ENCODE results near the gene NOC2L.
"Not testable (repeated sequence)": the region's sequence is repeated elsewhere in the genome, so short reads cannot be mapped to it uniquely, and the experiment has no call there.

The NOC2L gene

DNA sequence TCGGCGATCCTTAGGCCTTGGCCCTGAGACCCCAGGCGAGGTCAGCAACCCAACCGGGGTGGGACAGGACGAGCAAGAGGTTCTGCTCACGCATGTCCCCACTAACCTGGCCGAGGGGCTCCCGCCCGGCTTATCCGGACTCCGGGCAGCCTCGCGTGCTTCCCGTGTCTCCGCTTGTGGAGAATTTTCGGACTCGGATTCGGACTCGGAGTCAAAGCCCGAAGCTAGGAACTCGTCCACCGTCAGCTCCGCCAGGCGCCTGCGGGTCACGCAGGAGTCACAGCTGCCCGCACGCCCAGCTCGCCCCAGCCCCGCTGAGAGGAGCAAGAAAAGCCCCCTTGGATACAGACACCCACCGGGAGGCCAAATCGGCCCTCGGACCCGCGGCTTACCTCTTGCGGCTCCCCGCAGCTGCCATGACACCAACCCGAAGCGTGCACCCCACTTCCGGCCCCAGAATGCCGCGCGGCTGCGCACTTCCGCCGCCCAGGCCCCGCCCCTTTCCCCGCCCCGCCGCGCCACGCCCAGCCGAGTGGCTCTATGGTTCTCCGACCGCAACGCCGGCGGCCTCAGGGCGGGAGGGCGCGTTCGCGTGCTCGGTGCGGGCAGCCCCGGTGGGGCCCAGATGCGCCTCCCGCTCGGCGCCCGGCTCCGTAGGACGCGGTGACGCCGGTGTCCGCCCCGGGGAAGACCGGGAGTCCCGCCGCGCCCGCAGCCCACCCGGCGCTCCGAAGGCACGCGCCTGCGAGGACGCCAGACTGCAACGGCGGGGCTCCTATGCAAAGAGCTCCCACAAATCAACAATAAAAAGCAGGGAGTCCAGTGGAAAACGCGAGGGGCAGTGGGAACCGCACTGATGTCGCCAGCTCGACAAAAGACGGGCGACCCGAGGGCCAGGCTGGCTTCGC lies at the start of gene NOC2L:
NOC2L (minus strand) TSS at position 434 of the 908 bp plus-strand sequence; CDS start at position 418, 16 bp downstream.
- peak; percentile 70 for DNase-seq

DNA sequence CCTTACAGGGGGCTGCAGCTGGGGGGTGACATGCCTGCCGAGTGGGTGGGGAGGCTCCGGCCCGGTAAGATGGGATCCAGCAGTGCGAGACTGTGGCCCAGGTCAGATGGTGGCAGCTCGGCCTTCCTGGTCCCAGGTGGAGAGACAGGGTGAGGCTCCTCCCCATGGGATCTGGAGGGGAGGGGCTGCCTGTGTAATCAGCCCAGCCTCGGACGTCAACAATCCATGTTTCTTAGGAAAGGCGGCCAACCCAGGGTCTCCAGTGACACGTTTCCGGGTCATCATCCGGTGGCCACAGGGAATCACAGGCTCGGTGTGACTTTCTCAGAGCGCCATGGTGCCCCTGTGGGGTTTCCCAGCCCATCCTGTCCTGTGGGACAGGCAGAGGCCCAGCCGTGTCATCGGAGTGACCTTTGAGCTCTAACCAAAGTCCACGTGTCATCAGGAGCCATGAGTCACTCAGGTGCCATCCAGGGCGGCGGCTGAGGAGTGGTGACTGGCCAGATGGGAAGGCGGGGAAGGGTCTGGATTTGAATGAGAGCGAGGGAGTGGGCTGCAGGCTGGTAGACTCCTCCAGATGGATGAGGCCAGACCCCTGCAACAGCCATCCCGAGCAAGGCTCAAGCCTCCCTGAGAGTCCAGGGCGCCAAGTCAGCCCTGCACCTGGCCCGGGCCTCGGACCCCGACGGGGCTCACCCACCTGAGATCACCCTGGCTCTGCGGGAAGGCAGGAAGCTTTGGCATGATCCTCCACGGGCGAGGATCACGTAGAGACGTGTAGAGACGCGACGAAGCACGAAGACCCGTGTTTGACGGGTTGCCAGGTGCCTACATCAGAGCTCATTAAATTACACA lies 47.5 kb upstream of the NOC2L start:
- no peak for DNase-seq

- no peak for DNase-seq
Observed at GRCh38 chr1:1005774-1006304, 46.8 kb upstream of the NOC2L start.

DNA sequence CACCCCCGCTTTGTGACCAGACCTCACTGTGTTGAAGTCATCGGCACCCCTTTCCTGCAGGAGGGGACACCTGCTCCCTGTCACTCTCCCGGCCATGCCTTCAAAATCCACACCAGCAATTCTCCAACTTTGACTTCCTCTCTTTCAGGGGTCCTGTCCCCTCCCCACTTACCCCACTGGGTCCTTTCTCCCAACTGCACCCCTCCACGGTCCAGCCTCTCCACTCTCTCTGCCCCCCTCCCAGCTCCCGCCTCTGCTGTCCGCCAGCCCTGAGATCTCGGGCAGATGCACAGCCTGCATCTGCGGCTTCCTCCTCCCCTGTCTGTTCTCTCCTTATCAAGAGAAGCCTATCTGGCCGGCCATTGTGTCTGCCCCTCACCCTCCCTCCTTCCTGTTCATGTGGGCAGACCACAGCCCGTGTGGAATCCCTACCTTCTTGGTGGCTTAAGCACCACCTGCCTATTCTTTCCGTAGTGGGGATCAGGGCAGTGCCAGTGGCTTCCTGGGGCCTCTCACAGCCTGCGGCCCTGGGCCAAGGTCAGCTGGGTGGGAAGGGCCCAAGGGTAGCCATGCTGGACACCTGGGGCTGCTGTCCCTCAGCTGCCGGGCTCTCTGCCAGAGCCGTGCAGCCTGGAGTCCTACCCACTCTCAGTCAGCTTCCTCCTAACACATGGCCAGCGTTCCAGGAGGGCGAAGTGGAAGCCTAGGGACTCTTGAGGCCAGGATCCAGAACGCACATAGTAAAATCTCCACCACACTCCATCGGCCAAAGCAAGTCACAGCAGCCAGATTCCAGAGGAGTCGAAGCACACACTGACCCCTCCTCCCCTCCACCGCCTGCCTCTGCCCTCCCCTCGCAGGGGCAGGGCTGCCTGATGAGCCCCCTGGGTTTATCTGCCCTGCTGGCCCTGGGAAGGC lies 46.0 kb upstream of the NOC2L start:
- DNase-seq, result no peak

GRCh38 chr1:1004420-1004779 lies 45.3 kb upstream of the NOC2L start:
- DNase-seq, result no peak

GRCh38 chr1:1003618-1004419 lies 44.8 kb upstream of the NOC2L start:
- no peak for DNase-seq

DNA sequence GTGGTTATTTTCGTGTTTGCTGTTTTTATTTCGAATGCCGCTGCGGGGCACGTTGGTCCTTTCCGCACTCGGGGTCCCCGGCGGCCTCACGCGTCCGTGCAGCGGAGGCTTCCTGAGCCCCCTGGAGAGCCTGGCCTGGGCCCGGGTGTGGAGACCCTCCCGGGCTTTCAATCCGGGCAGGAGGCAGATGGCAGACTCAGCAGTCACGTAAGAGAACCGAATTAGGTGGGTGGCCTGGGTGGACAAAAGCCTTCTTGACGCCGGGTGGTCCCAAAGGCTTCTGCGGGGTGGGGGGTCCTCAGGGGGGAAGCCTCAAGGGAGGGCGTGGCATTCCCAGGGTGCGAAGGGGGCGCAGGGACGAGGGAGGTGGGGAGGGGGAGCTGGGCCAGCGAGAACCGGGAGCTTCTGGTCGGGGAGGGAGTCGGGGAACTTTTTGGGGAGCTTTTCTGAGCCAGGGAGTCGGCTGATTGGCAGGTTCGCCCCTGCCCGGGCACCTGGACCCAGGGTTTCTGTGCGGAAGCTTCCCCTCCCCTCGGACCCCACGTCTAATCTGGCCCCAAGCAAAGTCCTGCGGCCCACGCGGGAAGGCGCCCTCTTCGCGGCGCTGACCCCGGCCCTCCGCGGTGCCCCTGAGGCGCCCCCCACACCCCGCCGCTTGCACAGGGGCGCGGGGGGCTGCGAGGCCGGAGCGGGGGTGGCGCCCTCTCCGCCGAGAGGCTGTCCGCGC lies 42.2 kb upstream of the NOC2L start:
- no peak for DNase-seq

DNA sequence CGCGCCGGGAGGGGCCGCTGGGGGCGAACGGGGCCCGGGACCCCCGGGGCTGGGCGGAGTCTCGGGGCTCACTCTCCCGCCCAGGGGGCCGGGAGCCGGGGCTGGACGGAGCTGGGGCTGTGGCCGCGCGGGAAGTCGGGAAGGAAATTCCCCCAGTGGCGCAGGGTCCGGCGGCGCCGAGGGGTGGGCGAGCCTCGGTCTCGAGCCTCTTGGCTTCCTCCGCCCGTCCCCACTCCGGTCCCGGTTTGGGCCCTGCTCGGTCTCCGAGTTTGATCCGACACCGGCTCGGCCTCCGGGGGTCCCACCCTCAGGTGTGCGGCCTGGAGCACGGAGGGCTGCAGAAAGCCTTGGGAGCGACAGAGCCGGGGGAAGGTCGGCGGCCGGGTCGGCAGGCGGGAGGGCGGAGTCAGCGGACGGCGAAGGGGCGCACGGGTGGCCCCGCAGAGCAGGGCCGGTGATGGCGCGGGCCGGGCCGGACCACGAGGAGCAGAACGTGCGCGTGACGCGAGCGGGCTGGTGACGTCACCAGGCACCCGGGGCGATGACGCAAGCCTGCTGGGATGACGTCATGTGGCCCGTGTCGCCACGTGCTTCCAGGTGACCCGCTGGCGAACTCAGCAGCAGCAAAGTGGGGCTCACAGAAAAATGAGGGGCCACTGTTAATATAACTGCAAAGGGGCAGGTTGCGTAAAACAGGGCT lies 41.5 kb upstream of the NOC2L start:
- peak; percentile 86 for DNase-seq

DNA sequence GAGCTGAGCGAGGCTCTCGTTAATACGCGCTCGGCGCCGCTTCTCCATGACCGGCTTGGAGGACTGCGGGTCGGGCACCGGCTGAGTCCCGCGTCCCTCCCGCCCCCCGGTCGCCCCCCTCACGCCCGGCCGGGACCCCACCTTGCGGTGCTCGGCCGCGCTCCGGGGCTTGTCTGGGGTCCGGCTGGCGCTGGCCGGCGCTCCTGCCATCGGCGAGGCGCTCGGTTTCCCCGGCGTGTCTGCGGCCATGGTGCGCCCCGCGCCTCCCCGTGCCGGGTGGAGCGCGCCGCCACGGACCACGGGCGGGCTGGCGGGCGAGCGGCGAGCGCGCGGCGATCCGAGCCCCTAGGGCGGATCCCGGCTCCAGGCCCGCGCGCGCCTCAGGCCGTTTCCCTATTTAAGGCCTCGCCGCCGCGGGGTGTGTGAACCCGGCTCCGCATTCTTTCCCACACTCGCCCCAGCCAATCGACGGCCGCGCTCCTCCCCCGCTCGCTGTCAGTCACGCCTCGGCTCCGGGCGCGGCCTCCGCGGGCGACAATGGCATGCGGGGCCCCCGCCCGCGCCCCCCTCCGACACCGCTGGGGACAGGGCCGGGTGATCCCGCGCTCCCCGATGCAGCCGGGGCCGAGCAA lies 40.8 kb upstream of the NOC2L start, which contains the start of gene HES4:
HES4 (minus strand) TSS at position 373 of the 632 bp plus-strand sequence; CDS start at position 249, 124 bp downstream.
- peak; percentile 94 for DNase-seq

GRCh38 chr1:998995-999724 lies 40.1 kb upstream of the NOC2L start:
- peak; percentile 37 for DNase-seq

- no peak for DNase-seq
Observed at GRCh38 chr1:998745-998994, 39.6 kb upstream of the NOC2L start.

GRCh38 chr1:997993-998744 lies 39.1 kb upstream of the NOC2L start:
- DNase-seq, result no peak

- no peak for DNase-seq
Observed at GRCh38 chr1:997713-997992, 38.6 kb upstream of the NOC2L start.

DNA sequence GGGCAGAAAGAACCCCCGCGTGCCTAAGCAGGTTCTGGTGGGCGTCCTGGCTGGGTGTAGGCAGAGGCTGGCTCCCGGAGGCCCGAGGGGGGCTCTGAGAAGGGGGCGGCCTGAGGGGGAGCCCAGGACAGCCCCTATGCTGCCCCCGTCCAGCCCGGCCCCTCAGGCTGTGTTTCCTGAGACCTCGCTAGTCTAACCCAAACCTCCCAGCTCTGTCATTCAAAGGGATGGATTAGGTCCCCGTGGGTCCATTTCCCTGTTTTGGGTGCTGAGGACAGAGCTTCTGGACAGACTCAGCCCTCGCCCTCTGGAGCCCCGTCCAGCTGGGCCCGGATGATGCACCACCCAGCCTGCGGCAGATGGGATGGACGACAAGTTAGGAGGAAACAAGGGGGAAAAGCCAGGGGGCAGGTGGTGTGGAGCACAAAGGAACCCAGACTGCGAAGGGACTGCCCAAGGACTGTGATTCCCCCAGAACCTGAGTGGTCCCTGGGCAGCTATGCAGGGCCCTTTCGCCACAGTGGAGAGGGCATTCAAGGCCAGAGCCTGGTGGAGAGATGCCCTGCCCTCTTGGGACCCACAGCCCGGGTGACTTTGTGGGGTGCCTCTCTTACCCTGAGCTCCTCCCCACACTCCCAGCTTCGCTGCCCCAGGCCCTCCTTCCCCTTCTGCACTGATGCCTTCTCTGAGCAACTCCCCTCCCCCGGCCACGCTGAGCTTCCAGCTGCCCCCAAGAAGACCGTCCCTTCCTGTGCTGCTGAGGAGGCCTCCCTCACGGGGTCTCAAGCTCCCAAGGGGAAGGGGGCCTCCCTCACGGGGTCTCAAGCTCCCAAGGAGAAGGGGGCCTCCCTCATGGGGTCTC lies 38.0 kb upstream of the NOC2L start:
- no peak for DNase-seq

DNA sequence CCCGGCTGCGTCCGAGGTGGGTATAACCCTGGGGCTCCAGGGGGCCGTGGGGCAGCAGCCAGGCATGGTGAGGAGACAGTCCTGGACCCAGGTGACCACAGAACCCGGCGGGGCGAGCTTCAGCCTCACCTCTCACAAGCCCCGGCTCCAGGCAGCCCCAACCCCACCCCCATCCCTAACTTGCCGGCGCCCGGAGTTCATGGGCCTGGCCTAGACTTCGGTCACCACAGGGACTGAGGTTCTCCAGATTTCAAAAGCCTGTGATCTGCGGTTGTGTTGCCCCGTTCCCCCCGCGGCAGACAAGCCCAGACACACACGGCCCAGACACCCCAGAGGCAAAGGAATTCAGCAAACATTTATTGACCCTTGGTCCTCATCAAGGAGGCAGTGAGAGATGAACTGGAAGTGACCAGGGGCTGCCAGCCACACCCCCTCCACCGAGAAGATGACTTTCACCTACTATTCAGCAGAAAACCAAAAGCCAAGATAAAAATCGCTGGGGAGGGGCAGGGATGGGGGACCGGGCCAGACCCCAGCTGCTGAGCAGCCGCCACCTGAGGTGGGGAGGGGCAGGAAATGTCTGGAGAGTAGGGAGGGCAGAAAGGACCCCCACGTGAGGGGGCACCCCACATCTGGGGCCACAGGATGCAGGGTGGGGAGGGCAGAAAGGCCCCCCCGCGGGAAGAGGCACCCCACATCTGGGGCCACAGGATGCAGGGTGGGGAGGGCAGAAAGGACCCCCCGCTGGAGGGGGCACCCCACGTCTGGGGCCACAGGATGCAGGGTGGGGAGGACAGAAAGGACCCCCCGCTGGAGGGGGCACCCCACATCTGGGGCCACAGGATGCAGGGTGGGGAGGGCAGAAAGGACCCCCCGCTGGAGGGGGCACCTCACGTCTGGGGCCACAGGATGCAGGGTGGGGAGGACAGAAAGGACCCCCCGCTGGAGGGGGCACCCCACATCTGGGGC lies 36.9 kb upstream of the NOC2L start:
- no peak for DNase-seq

GRCh38 chr1:994546-994945 lies 35.5 kb upstream of the NOC2L start:
- not testable (repeated sequence) for DNase-seq
